ENCODE data around the gene WSB2.
A peak's percentile ranks its signal among the peaks of the same experiment; 100 is the strongest.

WSB2 gene

DNA sequence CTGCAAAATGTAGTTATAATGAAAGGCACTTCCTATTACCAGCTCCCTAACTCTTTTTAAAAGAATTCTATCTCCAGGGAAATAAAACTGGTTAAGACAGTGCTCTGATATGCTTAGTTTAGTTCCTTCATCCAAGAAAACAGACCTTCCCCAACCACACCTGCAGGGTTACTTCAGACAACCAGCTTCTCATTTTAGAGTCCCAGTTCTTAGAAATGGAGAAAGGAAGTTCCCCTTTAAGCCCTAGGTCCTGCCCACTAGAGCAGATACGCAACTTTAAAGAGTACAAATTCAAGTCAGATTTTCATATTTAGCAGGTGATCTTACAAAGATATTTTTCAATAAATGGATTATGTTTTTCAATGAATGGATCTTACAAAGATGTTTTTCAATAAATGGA is 4.4 kb upstream of the WSB2 start:
- TF ChIP-seq, protein P1, sequence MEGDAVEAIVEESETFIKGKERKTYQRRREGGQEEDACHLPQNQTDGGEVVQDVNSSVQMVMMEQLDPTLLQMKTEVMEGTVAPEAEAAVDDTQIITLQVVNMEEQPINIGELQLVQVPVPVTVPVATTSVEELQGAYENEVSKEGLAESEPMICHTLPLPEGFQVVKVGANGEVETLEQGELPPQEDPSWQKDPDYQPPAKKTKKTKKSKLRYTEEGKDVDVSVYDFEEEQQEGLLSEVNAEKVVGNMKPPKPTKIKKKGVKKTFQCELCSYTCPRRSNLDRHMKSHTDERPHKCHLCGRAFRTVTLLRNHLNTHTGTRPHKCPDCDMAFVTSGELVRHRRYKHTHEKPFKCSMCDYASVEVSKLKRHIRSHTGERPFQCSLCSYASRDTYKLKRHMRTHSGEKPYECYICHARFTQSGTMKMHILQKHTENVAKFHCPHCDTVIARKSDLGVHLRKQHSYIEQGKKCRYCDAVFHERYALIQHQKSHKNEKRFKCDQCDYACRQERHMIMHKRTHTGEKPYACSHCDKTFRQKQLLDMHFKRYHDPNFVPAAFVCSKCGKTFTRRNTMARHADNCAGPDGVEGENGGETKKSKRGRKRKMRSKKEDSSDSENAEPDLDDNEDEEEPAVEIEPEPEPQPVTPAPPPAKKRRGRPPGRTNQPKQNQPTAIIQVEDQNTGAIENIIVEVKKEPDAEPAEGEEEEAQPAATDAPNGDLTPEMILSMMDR (IDR thresholded peaks at IDR 0.05; ENCODE audit: insufficient read depth, low read length, missing control alignments), result no peak
- no peak for DNase-seq (ENCODE audit: low read depth, low spot score)
- CTCF ChIA-PET, result interaction anchor here (3.4 kb wide), 1 partner anchor 10 kb away, joined by 23 read pairs; no protein-coding TSS in a partner anchor
- POLR2A ChIA-PET, result no interaction called here
- no peak overlapping the region for H3K4me3 ChIP-seq (ENCODE audit: low read depth, low read length)

- POLR2A ChIA-PET, result no interaction called here
- no peak for DNase-seq (ENCODE audit: low read depth, low spot score)
- CTCF ChIA-PET, result interaction anchor here (1.1 to 3.4 kb wide), 3 partner anchors 9 to 312 kb away, joined by 5 to 23 read pairs (median 8); partner anchors contain the start of gene SUDS3
- TF ChIP-seq, protein P1 (IDR thresholded peaks at IDR 0.05; ENCODE audit: insufficient read depth, low read length, missing control alignments), result no peak
- H3K4me3 ChIP-seq (ENCODE audit: low read depth, low read length), result no peak overlapping the region
Measured at GRCh38 chr12:118064608-118065007, 3.6 kb upstream of the WSB2 start.

DNA sequence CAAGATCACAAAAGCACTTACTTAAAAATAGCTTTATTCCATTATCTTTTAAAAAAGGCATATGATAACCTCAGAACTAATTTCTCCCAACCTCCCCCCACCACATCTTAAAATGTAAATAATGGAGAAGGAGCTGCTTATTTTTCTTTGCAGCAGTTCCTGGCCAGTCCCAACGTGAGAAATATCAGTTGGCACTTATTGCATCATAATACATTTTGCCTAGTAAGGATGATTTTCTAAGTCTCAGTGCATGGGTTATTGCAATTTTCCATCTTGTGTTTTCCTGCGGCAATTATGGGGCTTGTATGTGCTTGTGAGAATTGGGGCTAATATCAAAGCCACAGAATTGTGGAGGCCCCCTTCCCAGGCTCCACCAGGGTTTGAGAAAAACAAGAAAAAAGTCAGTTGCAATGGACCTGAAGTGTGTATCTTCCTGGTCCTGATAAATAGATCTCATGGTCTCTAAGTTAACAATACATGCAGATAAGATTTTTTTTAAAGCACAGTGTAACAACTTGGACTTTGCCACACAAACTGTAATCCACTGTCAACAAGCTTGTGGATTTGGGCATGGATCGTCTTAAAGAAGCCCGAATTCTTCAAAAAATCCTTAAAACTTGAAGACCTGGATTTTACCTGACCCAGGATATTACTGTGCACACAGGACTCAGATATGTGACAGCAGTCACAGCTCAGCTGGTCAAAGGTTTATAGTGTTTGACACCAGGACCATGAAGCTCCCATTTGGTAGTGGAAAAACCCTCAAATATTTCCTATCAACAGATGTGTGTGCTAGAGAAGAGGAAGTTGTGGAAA is 2.8 kb upstream of the WSB2 start:
- DNase-seq (ENCODE audit: low read depth, low spot score), result no peak
- TF ChIP-seq, protein P1 (IDR thresholded peaks at IDR 0.05; ENCODE audit: insufficient read depth, low read length, missing control alignments), result no peak
- CTCF ChIA-PET, result interaction anchor here (1.1 to 3.4 kb wide), 5 partner anchors 8 to 313 kb away, joined by 4 to 23 read pairs (median 7); partner anchors contain the start of gene SUDS3
- no peak overlapping the region for H3K4me3 ChIP-seq (ENCODE audit: low read depth, low read length)
- POLR2A ChIA-PET, result no interaction called here

GRCh38 chr12:118061873-118062843 is 1.2 kb upstream of the WSB2 start:
- peak overlapping the region; percentile 82 for H3K4me3 ChIP-seq (ENCODE audit: low read depth, low read length)
- POLR2A ChIA-PET, result interaction anchor here (0.6 to 1.0 kb wide), 3 partner anchors 63 to 1739 kb away, joined by 3 to 5 read pairs (median 3); partner anchors contain the start of gene PEBP1
- TF ChIP-seq, protein P1 (IDR thresholded peaks at IDR 0.05; ENCODE audit: insufficient read depth, low read length, missing control alignments), result no peak
- DNase-seq (ENCODE audit: low read depth, low spot score), result no peak
- CTCF ChIA-PET, result interaction anchor here (2.3 kb wide), 1 partner anchor 59 kb away, joined by 7 read pairs; no protein-coding TSS in a partner anchor

- TF ChIP-seq, protein P1 (IDR thresholded peaks at IDR 0.05; ENCODE audit: insufficient read depth, low read length, missing control alignments), result no peak
- DNase-seq (ENCODE audit: low read depth, low spot score), result no peak
- ChIA-PET CTCF (interaction anchor here (1.1 to 1.3 kb wide), 3 partner anchors 8 to 26 kb away, joined by 3 to 8 read pairs (median 3); no protein-coding TSS in a partner anchor), POLR2A (no interaction called here)
- H3K4me3 ChIP-seq (ENCODE audit: low read depth, low read length), result peak overlapping the region; percentile 82
Measured at GRCh38 chr12:118060301-118061010, 523 bp downstream of the WSB2 start.
